NOMO-1 (cell line): ENCODE results near the gene SEMA6A.
"Not testable (repeated sequence)": the region's sequence is repeated elsewhere in the genome, so short reads cannot be mapped to it uniquely, and the experiment has no call there.

ENCODE experiments used
- DNase-seq, 2 experiments: peaks; one replicate each; lab custom pipeline; 2025; ENCODE audit not compliant: unreplicated experiment in 2 of 2; lab: John Stamatoyannopoulos, UW

Gene SEMA6A

GRCh38 chr5:116524966-116525365, 49.7 kb downstream of the SEMA6A start:
- no peak for DNase-seq

DNA sequence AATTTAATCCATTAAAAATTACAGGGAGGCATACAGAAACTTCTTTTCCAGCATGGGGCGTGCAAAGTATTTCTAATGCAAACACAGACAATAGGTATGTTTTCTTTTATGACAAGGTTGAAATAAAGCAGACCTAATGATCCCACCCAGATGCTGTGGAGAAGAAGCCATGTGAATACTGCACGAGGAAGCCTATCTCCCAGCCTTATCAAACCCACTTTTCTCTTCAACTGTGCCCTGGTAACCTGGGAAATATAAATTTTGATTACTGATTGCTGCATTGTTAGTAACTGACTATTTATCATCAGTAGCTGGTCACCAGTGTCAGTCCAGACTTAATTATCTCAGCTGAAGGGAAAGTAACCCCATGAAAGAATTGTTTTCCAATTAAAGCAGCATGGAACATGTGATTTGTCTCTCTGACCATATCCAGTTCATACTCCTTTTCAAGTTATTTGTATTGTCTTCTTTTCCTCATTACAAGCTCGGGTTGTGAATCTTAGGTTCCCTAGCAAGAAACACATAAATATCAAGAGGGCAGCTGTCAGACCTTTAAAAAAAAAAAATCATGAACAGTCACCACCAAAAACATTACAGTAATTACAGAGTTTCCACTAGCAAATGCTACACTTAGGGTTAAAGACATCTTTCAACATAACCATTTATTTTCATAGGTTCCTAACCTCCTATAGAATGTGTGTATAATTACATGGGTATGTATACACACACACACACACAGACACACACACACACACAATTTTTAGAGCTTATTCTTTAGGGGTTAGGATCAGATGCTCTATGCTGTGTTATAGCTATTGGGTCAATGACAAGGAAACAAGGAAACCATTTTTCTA, 50.3 kb downstream of the SEMA6A start:
- no peak for DNase-seq

- not testable (repeated sequence) for DNase-seq
Observed at GRCh38 chr5:116523182-116523581, 51.4 kb downstream of the SEMA6A start.

DNA sequence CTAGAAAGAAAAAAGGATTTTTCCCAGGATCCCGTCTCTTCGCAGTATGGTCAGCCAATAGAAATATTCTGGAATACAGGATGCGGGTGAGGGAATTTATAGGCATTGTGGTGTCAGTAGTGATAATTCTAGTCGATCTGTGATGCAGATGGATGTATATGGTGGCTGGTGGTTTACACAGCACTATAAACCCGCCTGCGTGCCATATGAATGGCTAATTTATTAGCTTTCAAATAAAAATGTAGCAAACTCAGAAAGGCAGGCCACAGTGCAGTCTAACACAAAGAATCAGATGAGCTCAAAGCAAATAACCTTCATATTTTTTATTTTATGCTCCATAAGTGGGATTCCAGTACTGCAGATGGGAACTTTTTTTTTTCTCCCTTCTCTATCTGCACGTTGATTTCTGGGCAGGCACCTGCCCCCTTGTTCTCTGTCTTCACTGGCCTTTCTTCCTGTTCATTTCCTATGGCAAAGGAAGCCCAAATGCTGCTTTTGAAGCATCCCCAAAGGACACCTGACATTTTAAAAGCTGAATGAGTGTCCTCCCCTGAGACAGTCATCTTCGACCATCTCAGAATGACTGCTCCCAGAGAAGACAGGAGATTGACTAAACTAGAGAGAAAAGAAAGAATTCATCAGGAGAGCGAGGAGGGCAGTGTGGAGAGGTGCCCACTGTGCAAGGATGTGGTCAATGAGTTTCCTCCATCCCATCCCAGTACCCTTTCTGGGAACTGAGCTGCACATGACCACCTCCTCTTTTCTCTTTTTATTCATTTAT, 52.1 kb downstream of the SEMA6A start:
- DNase-seq: no peak

GRCh38 chr5:116521173-116521872, 53.3 kb downstream of the SEMA6A start:
- DNase-seq: no peak

GRCh38 chr5:116520771-116521170, 53.9 kb downstream of the SEMA6A start:
- no peak for DNase-seq

- no peak for DNase-seq
Observed at GRCh38 chr5:116518423-116518822, 56.2 kb downstream of the SEMA6A start.

GRCh38 chr5:116517488-116517887, 57.1 kb downstream of the SEMA6A start:
- no peak for DNase-seq

GRCh38 chr5:116516021-116516420, 58.6 kb downstream of the SEMA6A start:
- DNase-seq: no peak

- no peak for DNase-seq
Observed at GRCh38 chr5:116514421-116514970, 60.1 kb downstream of the SEMA6A start.

- DNase-seq: no peak
Observed at GRCh38 chr5:116510517-116510916, 64.1 kb downstream of the SEMA6A start.

DNA sequence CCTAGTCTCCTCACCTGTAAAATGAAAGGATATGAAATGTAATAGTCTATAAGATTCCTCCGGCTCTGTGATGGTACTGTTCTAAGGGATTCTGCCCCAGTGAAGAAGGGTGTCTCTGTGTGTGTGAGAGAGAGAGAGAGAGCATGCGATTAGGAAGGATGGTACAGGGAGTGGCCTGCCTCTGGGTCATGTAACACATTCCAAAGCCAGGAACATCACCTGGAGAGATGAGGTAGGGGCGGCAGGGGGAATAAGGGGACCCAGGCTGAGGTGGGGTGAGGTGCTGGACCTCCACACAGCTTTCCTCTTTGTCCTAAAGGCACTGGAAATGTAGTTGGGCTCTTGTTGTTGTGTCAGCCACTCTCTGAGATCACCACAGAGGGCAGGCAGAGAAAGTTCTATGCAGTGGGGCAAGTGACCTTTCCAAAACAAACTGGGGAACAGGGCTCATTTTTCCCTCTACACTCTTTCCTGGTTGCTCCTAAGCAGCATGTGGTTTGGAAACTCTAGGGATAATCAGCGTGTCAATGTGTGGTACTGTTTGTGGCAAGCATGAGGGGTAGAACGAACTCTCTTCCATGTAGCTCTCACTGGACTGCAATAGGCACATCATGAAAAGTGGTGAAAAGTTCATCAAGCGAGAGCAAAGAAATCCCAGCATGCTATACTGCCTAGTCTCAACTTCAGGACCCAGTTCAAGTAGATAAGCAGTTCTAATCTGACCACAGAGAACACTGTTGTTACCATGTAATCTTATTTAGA, 65.0 kb downstream of the SEMA6A start:
- no peak for DNase-seq

- DNase-seq: no peak
Observed at GRCh38 chr5:116508835-116509234, 65.8 kb downstream of the SEMA6A start.

- no peak for DNase-seq
Observed at GRCh38 chr5:116507941-116508655, 66.5 kb downstream of the SEMA6A start.

DNA sequence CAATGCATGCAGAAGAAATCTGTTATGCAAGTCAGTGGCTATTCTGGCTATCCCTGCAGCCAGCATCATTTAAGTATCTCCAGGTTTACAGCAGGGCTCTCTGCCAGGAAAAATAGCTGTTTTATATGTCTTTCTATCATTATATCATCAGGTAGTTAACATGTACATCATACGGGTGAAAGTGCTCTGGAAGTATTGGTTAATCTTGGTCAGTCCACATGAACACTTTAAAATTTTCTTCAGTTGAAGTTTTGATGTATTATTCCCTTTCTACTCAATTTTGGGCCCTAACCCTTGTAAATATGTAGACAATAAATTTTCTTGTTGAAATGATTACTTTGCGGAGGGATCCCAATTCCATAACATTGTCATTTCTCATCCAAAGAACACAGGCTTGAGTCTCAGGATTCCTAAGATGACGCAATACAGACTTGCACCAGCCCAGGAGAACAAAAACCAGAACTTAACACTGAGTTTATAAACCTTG, 67.5 kb downstream of the SEMA6A start:
- no peak for DNase-seq

DNA sequence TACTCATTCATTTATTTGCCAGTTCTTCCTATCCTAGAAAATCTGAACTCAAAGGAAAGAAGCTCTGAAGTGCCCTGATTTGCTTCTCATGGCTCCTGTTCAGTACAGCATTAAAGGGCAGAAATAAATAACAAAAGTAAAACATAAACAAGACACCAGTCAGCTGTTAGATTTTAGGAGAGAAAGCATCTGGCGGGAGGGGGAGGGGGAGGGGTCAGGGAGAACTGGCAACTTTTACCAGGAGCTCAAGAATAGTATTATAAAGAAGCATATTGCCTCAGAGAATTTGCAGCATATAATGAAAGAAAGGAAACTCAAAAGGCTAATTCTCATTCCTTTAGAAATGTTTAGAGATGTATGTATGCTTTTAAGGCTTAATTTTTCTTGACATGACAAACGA, 68.1 kb downstream of the SEMA6A start:
- no peak for DNase-seq

- DNase-seq: no peak
Observed at GRCh38 chr5:116504593-116505166, 69.9 kb downstream of the SEMA6A start.

GRCh38 chr5:116502616-116503015, 72.0 kb downstream of the SEMA6A start:
- DNase-seq: no peak

DNA sequence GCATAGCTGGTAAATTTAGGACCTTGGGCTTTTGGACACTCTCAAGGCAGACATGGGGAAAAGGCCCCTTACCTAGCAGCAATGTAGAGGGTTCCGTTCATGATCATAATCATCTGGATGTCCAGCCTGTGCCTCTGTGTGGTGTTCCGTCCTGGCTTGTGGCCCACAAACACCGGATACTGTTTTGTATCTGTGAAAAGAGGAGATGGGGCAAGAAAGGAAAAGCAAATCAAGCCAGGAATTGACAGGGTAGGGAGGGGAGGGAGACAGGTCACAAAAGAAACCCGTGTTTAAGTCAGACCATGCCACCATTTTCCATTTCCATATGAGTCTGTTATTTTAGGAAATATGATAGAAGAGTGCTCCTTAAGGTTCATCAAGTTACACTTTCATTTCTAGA, 72.5 kb downstream of the SEMA6A start:
- no peak for DNase-seq
